HepG2 (cell line): ENCODE measurements around the gene IL31. TPM values are rescaled to one million over a fixed set of nuclear protein-coding genes. Genes with fewer than 3 reads are reported as not detected.

Experiments
- ATAC-seq: fragments of 200-7000 bp; cut with Tn5 transposase; 3 replicates; pipeline ENCODE4 v1.9.1; 2020; ENCODE audit warnings: mild to moderate bottlenecking, moderate library complexity
- BruUV-seq: library from RNA; stranded (reverse); fragments of 400-500 nt; replicated peaks from 2 replicates; lab custom pipeline; 2021; lab: Mats Ljungman, UMichigan
- CTCF ChIA-PET: fragments of 300-600 bp; formaldehyde crosslinking; extraction: SDS; loops from one replicate; lab custom pipeline; 2021; ENCODE audit warnings: low total read pairs, inconsistent platforms, low intra/inter-chr PET ratio; lab: Yijun Ruan, JAX
- POLR2A ChIA-PET: fragments of 350-600 bp; sonication (Branson Sonifier 250); formaldehyde crosslinking; loops from one replicate; lab custom pipeline; 2020; ENCODE audit warnings: antibody characterized with exemption, inconsistent platforms; lab: Yijun Ruan, JAX
- DNase-seq: peaks from one replicate; pipeline ENCODE4 v3.0.0-alpha.2; 2015; ENCODE audit warnings: low spot score
- FAIRE-seq: peaks from 3 replicates; lab custom pipeline; 2011; peaks lifted over from hg19 to GRCh38; lab: Jason Lieb, UNC
- H2AFZ ChIP-seq: one replicate; pipeline ENCODE4 v1.6.1; 2011; ENCODE audit warnings: low read length, inconsistent platforms
- H3K27ac ChIP-seq: fragments of 300-600 bp; 3 replicates; pipeline ENCODE4 v1.8.0; 2011; ENCODE audit warnings: mixed run types, mild to moderate bottlenecking, mixed read lengths, low read length, inconsistent platforms; ENCODE audit not compliant: insufficient read depth; ENCODE audit errors: extremely low read length
- H3K27me3 ChIP-seq, 2 experiments: fragments of 200-600 bp in 1 of 2; 2 replicates in 1 of 2; 3 replicates in 1 of 2; pipeline versions ENCODE4 v1.6.0 to v1.8.0; 2011; ENCODE audit warnings: low read length in 2 of 2, mild to moderate bottlenecking in 2 of 2, moderate library complexity in 2 of 2, inconsistent platforms in 1 of 2; ENCODE audit not compliant: insufficient read depth in 2 of 2, control insufficient read depth in 1 of 2
- H3K36me3 ChIP-seq, 2 experiments: fragments of 200-600 bp in 1 of 2; replicated peaks in 1 of 2; 2 replicates in 1 of 2; 3 replicates in 1 of 2; pipeline versions ENCODE4 v1.5.1 to v1.8.0; 2011; ENCODE audit warnings: low read length in 2 of 2, inconsistent platforms in 1 of 2; ENCODE audit not compliant: insufficient read depth in 2 of 2, control insufficient read depth in 1 of 2
- H3K4me1 ChIP-seq: 2 replicates; pipeline ENCODE4 v1.5.1; 2012; ENCODE audit warnings: low read length, inconsistent platforms; ENCODE audit not compliant: insufficient read depth
- H3K4me2 ChIP-seq: 2 replicates; pipeline ENCODE4 v1.6.0; 2011; ENCODE audit warnings: low read depth, low read length, inconsistent platforms
- H3K4me3 ChIP-seq, 3 experiments: fragments of 200-600 bp in 1 of 3; sonication (generic), shearing (Covaris generic) in 1 of 3; replicated peaks in 1 of 3; 2 replicates each; pipeline ENCODE4 v1.5.1; 2011 to 2016; ENCODE audit warnings: low read length in 3 of 3, inconsistent platforms in 2 of 3, low read depth in 2 of 3, mild to moderate bottlenecking in 2 of 3, control low read depth in 1 of 3, mixed read lengths in 1 of 3; ENCODE audit not compliant: insufficient read depth in 1 of 3
- H3K79me2 ChIP-seq: one replicate; pipeline ENCODE4 v1.6.1; 2011; ENCODE audit warnings: low read length, inconsistent platforms; ENCODE audit not compliant: insufficient read depth
- H3K9ac ChIP-seq: 2 replicates; pipeline ENCODE4 v1.6.0; 2011; ENCODE audit warnings: mild to moderate bottlenecking, low read depth, low read length, inconsistent platforms; ENCODE audit not compliant: insufficient read depth
- H3K9me3 ChIP-seq: 2 replicates; pipeline ENCODE4 v1.5.1; 2012; ENCODE audit warnings: mild to moderate bottlenecking, low read length
- H4K20me1 ChIP-seq: 2 replicates; pipeline ENCODE4 v1.6.0; 2011; ENCODE audit warnings: inconsistent platforms, mild to moderate bottlenecking, low read length, moderate library complexity; ENCODE audit not compliant: insufficient read depth
- GABPA ChIP-seq, 2 experiments: IDR thresholded peaks; 2 replicates each; pipeline ENCODE4 v1.6.1; 2011 to 2016; ENCODE audit warnings: low read depth in 2 of 2, low read length in 1 of 2, missing biosample characterization in 1 of 2, missing genetic modification characterization in 1 of 2
- XBP1 ChIP-seq: sonication (generic); formaldehyde crosslinking; IDR thresholded peaks from 2 replicates; pipeline ENCODE4 v1.5.0; 2020; ENCODE audit warnings: missing genetic modification reagents
- ZFYVE20 ChIP-seq: sonication (generic); formaldehyde crosslinking; IDR thresholded peaks from 2 replicates; pipeline ENCODE4 v1.8.0; 2023; ENCODE audit warnings: low read depth, mild to moderate bottlenecking, moderate library complexity, missing genetic modification reagents, borderline replicate concordance
- ZNF121 ChIP-seq: sonication (generic); formaldehyde crosslinking; IDR thresholded peaks from 2 replicates; pipeline ENCODE4 v1.5.0; 2020; ENCODE audit warnings: mild to moderate bottlenecking, missing genetic modification reagents
- ZNF687 ChIP-seq: sonication (generic); formaldehyde crosslinking; IDR thresholded peaks from 2 replicates; pipeline ENCODE4 v1.5.1; 2020; ENCODE audit warnings: mild to moderate bottlenecking, missing genetic modification reagents, moderate library complexity
- WGBS: methylation state at CpG from one replicate; pipeline ENCODE4 v1.1.6; 2017; ENCODE audit warnings: low lambda C conversion rate; 5-methylcytosine and 5-hydroxymethylcytosine counted together
- in situ Hi-C: cut with HindIII; loops from 2 replicates; pipeline ENCODE4 v1.10.0; 2017; ENCODE audit warnings: low pct_unique_long_range_greater_than_20kb; ENCODE audit not compliant: extremely low pct_ligation_motif_present
- intact Hi-C: fragments of 100-400 bp; cut with micrococcal nuclease; formaldehyde crosslinking; loops from one replicate; pipeline ENCODE4 v1.10.0; 2022; ENCODE audit not compliant: unreplicated experiment
- polyA plus RNA-seq, 8 experiments: library from polyadenylated mRNA; depleted of rRNA in 3 of 8; stranded (reverse) in 7 of 8; unstranded in 1 of 8; fragments of >200 nt; fragmentation: Illumina TruSeq in 4 of 8; extraction: Trizol in 4 of 8; gene quantifications; 2 replicates each; pipeline versions ENCODE4 v1.2.1 to v1.2.3, GENCODE V29; 2011 to 2016; ENCODE audit warnings: low read depth in 4 of 8, missing spikeins in 1 of 8, mixed read lengths in 1 of 8; ENCODE audit not compliant: insufficient read depth in 1 of 8
- total RNA-seq, 5 experiments: library from RNA; depleted of rRNA; stranded (reverse); fragments of >200 nt; fragmentation: Illumina TruSeq; extraction: Trizol; gene quantifications; 2 replicates each; pipeline ENCODE4 v1.2.3, GENCODE V29; 2016; ENCODE audit warnings: low read depth in 1 of 5
- TF ChIP-seq, protein P1 (sequence below): sonication (generic); formaldehyde crosslinking; IDR thresholded peaks from 2 replicates; pipeline ENCODE4 v1.5.0; 2020; ENCODE audit warnings: mild to moderate bottlenecking, missing genetic modification reagents

The IL31 gene
- total and polyA plus RNA-seq, 2 of the 13 experiments (the other 11 are each of a cell fraction or from before 2014, with no cell fraction given), result not detected

DNA sequence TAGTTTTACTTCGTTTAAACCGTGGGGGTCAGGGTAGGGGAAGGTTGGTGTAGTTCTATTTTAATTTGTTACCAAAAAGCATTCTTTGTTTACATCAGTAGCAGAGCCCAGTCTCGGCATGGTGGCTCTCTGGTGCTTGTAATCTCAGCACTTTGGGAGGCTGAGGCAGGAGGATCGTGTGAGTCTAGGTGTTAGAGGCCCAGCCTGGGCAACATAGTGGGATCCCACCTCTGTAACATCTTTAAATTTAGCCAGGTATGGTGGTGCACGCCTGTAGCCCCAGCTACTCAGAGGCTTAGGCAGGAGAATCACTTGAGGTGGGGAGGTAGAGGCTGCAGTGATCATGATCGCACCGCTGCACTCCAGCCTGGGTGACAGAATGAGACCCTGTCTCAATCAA is 11.1 kb upstream of the IL31 start:
- in situ Hi-C loops (loop anchor here (10.0 kb wide), 1 partner anchor 130 kb away; no protein-coding TSS in a partner anchor), intact Hi-C loops (no loop called here)
- BruUV-seq, result no TSS peak
- Histone ChIP-seq H3K9ac (no peak overlapping the region), H3K4me3 (no peak overlapping the region), H3K9me3 (no peaks in the 10 kb centered on the region), H3K36me3 (no peaks in the 10 kb centered on the region), H3K27ac (no peak overlapping the region), H3K4me2 (peak overlapping the region; percentile 55; the same call in 1 of the 2 replicates), H4K20me1 (no peaks in the 10 kb centered on the region), H3K27me3 (peaks cover 6 to 32% of the 10 kb centered on the region in 2 experiments; a peak in 3 of 5 replicates), H2AFZ (no peak overlapping the region), H3K79me2 (no peaks in the 10 kb centered on the region), H3K4me1 (peaks cover 20% of the 10 kb centered on the region)
- ChIA-PET POLR2A (no interaction called here), CTCF (no interaction called here)
- DNase-seq (no peak), ATAC-seq (no peak), FAIRE-seq (no peak)
- TF ChIP-seq, protein P1, sequence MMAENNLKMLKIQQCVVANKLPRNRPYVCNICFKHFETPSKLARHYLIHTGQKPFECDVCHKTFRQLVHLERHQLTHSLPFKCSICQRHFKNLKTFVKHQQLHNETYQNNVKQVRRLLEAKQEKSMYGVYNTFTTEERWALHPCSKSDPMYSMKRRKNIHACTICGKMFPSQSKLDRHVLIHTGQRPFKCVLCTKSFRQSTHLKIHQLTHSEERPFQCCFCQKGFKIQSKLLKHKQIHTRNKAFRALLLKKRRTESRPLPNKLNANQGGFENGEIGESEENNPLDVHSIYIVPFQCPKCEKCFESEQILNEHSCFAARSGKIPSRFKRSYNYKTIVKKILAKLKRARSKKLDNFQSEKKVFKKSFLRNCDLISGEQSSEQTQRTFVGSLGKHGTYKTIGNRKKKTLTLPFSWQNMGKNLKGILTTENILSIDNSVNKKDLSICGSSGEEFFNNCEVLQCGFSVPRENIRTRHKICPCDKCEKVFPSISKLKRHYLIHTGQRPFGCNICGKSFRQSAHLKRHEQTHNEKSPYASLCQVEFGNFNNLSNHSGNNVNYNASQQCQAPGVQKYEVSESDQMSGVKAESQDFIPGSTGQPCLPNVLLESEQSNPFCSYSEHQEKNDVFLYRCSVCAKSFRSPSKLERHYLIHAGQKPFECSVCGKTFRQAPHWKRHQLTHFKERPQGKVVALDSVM (CRISPR knock-in tag), result peak; percentile 81
- peak; percentile 83; the same call in 1 of the 2 replicates for TF ChIP-seq ZNF121 (CRISPR knock-in tag)
- no peak for TF ChIP-seq ZFYVE20 (CRISPR knock-in tag)
- 11% methylated on average over 7 of the region's 7 CpGs for WGBS

DNA sequence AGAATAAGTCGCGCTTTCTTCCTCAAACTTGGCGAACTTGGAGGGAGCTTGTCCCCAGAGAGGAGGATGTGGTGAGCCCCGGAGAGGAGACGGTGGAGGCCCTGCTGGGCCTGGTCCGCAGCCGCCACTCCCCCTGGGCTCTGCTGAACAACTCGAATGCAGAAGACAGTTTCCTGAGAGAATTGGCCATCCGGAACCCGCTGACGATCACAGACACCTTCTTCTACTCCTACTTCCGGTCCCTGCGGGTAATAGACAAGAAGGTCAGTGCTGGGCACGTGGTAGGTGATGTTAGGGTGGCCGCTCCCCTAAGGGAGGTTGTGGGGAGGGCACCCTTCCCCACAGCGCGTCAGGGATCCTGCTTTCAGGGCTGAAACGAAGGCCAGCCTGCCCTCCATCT is 10.5 kb upstream of the IL31 start:
- Histone ChIP-seq H3K9me3 (no peaks in the 10 kb centered on the region), H3K27me3 (peaks cover 3 to 29% of the 10 kb centered on the region in 2 experiments; a peak in 3 of 5 replicates), H3K4me2 (peak overlapping the region; percentile 55; the same call in 1 of the 2 replicates), H3K9ac (no peak overlapping the region), H3K27ac (no peak overlapping the region), H3K4me1 (peaks cover 20% of the 10 kb centered on the region), H3K36me3 (no peaks in the 10 kb centered on the region), H3K4me3 (no peak overlapping the region), H3K79me2 (no peaks in the 10 kb centered on the region), H2AFZ (no peak overlapping the region), H4K20me1 (no peaks in the 10 kb centered on the region)
- no peak for ATAC-seq
- 70% methylated on average over 17 of the region's 18 CpGs for WGBS
- FAIRE-seq, result no peak
- ChIA-PET POLR2A (no interaction called here), CTCF (no interaction called here)
- in situ Hi-C loops, result loop anchor here (10.0 kb wide), 1 partner anchor 130 kb away; no protein-coding TSS in a partner anchor
- intact Hi-C loops, result no loop called here
- TF ChIP-seq XBP1 (no peak), ZNF687 (CRISPR knock-in tag) (peak; percentile 16; the same call in 1 of the 2 replicates), GABPA (IDR thresholded peaks at IDR 0.05; ENCODE audit: low read depth, low read length) (no peak), GABPA (CRISPR knock-in tag; IDR thresholded peaks at IDR 0.05; ENCODE audit: low read depth) (peak; percentile 15; the same call in 1 of the 2 replicates)
- no peak for DNase-seq
- BruUV-seq, result no TSS peak
